PFSK-1 (cell line): ENCODE data around the gene ZNF646.

ENCODE experiments used
- FOXP2 ChIP-seq: optimal IDR thresholded peaks from 2 replicates; pipeline ENCODE3; 2011; ENCODE audit warnings: borderline replicate concordance, control low read depth, inconsistent platforms; ENCODE audit not compliant: insufficient read depth; ENCODE audit errors: extremely low read length, extremely low read depth
- POLR2AphosphoS5 ChIP-seq: IDR thresholded peaks from 2 replicates; pipeline ENCODE4 v1.6.1; 2012; ENCODE audit warnings: low read depth, mild to moderate bottlenecking, control low read depth, low read length, moderate library complexity
- SIN3A ChIP-seq: IDR thresholded peaks from 2 replicates; pipeline ENCODE4 v1.6.1; 2012; ENCODE audit warnings: mild to moderate bottlenecking, low read length, moderate library complexity, borderline replicate concordance; ENCODE audit not compliant: insufficient read depth
- TAF1 ChIP-seq: IDR thresholded peaks from 2 replicates; pipeline ENCODE4 v1.6.1; 2012; ENCODE audit warnings: low read length, control low read depth, borderline replicate concordance; ENCODE audit not compliant: insufficient read depth
- TF ChIP-seq, protein P1 (sequence below), 2 experiments: IDR thresholded peaks; 2 replicates each; pipeline versions ENCODE4 v1.6.1 to v1.8.0; 2011 to 2012; ENCODE audit warnings: low read depth in 2 of 2, low read length in 2 of 2, control low read depth in 1 of 2, inconsistent platforms in 1 of 2, mild to moderate bottlenecking in 1 of 2, moderate library complexity in 1 of 2; ENCODE audit not compliant: insufficient read depth in 1 of 2

The ZNF646 gene

DNA sequence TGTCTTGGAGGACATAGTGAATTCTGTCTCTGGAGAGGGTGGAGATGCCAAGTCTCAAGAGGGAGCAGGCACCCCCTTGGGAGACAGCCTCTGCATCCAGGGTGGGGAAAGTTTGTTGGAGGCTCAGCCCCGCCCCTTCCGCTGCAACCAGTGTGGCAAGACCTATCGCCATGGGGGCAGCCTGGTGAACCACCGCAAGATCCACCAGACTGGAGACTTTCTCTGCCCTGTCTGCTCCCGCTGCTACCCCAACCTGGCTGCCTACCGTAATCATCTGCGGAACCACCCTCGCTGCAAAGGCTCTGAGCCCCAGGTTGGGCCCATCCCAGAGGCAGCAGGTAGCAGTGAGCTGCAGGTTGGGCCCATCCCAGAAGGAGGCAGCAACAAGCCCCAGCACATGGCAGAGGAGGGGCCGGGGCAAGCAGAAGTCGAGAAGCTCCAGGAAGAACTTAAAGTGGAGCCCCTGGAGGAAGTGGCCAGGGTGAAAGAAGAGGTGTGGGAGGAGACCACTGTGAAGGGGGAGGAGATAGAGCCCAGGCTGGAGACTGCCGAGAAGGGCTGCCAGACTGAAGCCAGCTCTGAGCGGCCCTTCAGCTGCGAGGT, 5.2 kb downstream of the ZNF646 start:
- TF ChIP-seq FOXP2 (no peak), TAF1 (no peak), SIN3A (no peak), POLR2AphosphoS5 (no peak)
- TF ChIP-seq, protein P1, sequence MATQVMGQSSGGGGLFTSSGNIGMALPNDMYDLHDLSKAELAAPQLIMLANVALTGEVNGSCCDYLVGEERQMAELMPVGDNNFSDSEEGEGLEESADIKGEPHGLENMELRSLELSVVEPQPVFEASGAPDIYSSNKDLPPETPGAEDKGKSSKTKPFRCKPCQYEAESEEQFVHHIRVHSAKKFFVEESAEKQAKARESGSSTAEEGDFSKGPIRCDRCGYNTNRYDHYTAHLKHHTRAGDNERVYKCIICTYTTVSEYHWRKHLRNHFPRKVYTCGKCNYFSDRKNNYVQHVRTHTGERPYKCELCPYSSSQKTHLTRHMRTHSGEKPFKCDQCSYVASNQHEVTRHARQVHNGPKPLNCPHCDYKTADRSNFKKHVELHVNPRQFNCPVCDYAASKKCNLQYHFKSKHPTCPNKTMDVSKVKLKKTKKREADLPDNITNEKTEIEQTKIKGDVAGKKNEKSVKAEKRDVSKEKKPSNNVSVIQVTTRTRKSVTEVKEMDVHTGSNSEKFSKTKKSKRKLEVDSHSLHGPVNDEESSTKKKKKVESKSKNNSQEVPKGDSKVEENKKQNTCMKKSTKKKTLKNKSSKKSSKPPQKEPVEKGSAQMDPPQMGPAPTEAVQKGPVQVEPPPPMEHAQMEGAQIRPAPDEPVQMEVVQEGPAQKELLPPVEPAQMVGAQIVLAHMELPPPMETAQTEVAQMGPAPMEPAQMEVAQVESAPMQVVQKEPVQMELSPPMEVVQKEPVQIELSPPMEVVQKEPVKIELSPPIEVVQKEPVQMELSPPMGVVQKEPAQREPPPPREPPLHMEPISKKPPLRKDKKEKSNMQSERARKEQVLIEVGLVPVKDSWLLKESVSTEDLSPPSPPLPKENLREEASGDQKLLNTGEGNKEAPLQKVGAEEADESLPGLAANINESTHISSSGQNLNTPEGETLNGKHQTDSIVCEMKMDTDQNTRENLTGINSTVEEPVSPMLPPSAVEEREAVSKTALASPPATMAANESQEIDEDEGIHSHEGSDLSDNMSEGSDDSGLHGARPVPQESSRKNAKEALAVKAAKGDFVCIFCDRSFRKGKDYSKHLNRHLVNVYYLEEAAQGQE (IDR thresholded peaks at IDR 0.05; ENCODE audit: insufficient read depth in 1 of 2, low read depth in 2 of 2, low read length in 2 of 2), result no peak

DNA sequence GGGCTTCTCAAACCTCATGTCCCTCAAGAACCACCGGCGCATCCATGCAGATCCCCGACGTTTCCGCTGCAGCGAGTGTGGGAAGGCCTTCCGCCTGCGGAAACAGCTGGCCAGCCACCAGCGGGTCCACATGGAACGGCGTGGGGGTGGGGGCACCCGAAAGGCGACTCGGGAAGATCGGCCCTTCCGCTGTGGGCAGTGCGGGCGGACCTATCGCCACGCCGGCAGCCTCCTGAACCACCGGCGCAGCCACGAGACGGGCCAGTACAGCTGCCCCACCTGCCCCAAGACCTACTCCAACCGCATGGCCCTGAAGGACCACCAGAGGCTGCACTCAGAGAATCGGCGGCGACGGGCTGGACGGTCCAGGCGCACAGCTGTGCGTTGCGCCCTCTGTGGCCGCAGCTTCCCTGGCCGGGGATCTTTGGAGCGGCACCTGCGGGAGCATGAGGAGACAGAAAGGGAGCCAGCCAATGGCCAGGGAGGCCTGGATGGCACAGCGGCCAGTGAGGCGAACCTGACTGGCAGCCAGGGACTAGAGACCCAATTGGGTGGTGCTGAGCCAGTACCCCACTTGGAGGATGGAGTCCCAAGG, 5.9 kb downstream of the ZNF646 start:
- TF ChIP-seq FOXP2 (no peak), POLR2AphosphoS5 (no peak), SIN3A (no peak), TAF1 (no peak)
- TF ChIP-seq, protein P1 (IDR thresholded peaks at IDR 0.05; ENCODE audit: insufficient read depth in 1 of 2, low read depth in 2 of 2, low read length in 2 of 2), result no peak

DNA sequence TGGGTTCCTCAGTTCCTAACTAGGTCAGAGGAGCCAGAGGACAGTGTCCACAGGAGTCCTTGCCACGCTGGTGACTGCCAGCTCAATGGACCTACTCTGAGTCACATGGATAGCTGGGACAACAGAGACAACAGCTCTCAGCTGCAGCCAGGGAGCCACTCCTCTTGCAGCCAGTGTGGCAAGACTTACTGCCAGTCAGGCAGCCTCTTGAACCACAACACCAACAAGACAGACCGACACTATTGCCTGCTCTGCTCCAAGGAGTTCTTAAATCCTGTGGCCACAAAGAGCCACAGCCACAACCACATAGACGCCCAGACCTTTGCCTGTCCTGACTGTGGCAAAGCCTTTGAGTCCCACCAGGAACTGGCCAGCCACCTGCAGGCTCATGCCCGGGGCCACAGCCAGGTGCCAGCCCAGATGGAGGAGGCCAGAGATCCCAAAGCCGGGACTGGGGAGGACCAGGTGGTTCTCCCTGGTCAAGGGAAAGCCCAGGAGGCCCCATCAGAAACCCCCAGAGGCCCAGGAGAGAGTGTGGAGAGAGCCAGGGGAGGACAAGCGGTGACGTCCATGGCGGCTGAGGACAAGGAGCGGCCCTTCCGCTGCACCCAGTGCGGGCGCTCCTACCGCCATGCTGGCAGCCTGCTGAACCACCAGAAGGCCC, 6.7 kb downstream of the ZNF646 start:
- TF ChIP-seq FOXP2 (no peak), SIN3A (no peak), POLR2AphosphoS5 (no peak), TAF1 (no peak)
- TF ChIP-seq, protein P1 (IDR thresholded peaks at IDR 0.05; ENCODE audit: insufficient read depth in 1 of 2, low read depth in 2 of 2, low read length in 2 of 2), result no peak

DNA sequence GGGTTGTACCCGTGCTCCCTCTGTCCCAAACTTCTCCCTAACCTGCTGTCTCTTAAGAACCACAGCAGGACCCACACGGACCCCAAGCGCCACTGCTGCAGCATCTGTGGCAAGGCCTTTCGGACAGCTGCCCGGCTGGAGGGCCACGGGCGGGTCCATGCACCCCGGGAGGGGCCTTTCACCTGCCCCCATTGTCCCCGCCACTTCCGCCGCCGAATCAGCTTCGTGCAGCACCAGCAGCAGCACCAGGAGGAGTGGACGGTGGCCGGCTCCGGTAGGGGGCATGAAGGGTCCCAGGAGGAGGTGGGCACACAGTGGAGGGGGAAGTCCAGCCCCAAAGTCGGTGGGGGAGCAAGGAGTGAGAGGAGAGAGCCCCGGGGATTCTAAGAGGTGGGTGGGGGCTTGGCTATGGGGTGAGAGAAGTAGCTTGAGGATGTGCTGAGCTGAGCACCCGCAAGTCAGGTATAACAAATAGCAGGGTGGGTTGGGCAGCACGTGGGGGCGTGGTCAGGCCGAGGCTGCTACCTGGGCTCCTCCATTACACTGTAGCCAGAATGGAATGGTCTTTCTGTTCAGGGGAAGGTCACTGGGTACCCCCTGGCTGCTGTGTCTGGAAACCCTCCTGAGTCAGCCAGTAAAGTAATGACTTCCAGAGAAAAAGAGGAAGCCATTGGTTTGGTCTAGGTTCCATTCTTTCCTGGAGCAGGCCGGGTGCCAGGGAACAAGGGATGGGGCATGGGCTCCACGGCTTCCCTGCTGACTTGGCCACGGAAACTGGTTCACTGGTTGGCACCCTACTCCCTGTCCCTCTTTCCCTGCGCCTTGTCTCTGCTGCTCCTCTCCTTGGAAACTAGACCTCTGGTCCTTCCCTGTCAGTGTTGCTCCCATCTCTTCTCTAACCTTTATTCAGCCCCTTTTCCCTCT, 7.5 kb downstream of the ZNF646 start:
- TF ChIP-seq FOXP2 (no peak), TAF1 (no peak), POLR2AphosphoS5 (no peak), SIN3A (no peak)
- TF ChIP-seq, protein P1 (IDR thresholded peaks at IDR 0.05; ENCODE audit: insufficient read depth in 1 of 2, low read depth in 2 of 2, low read length in 2 of 2), result no peak
